A549 treated with Mapracorat at 1 μM for 4 hours (cell line): ENCODE data around the gene SEL1L3. TPM values are rescaled to one million over a fixed set of nuclear protein-coding genes. Genes with fewer than 3 reads are reported as not detected.

Experiments used
- total RNA-seq: library from RNA; stranded (reverse); fragments of 200-300 nt; extraction: Qiagen RNA extraction; gene quantifications from 5 replicates; pipeline ENCODE4 v1.2.3, GENCODE V29; 2022

SEL1L3 gene
- total RNA-seq, result 22.8 to 27.1 TPM (median 26.0 TPM) in 5 replicates

GRCh38 chr4:25862411-25863346 is at the start of gene SEL1L3:
SEL1L3 (minus strand) TSS chr4:25862988; CDS start chr4:25862836, 152 bp downstream.

Other genes with a start within 250 kb of the SEL1L3 start
- gene SLC34A2, start 207.1 kb downstream of the SEL1L3 start, total RNA-seq, result 0.02 to 0.06 TPM in 2 of 5 replicates, not detected in the others
- gene SMIM20, start 51.2 kb upstream of the SEL1L3 start, total RNA-seq, result 23.5 to 27.2 TPM (median 24.2 TPM) in 5 replicates